ENCODE data around the gene CENPV. TPM values are rescaled to one million over a fixed set of nuclear protein-coding genes. Genes with fewer than 3 reads are reported as not detected.
"Not testable (repeated sequence)": the region's sequence is repeated elsewhere in the genome, so short reads cannot be mapped to it uniquely, and the experiment has no call there.

CENPV gene
- total RNA-seq = 9.0 TPM
- 42.3 TPM for polyA plus RNA-seq (ENCODE audit: insufficient read depth, low read depth, low replicate concordance)
- long read RNA-seq, donor 1, transcript CENPV-202 (2 exons, 554 nt) = minor isoform, 5 of 527 reads
- long read RNA-seq, donor 1, transcript CENPV-201 (5 exons, 1,165 nt) = major isoform, 17 of 527 reads
- long read RNA-seq, donor 1, partial matches to known transcripts = 299 of 527 reads
- long read RNA-seq, donor 1, other reads (novel, unspliced or antisense) = 202 of 527 reads
- long read RNA-seq, donor 2, transcript CENPV-201 (5 exons, 1,165 nt) = major isoform, 8 of 875 reads
- long read RNA-seq, donor 2, partial matches to known transcripts = 589 of 875 reads
- long read RNA-seq, donor 2, other reads (novel, unspliced or antisense) = 273 of 875 reads
- long read RNA-seq, donor 3, transcript CENPV-201 (5 exons, 1,165 nt) = major isoform, 15 of 1,160 reads
- long read RNA-seq, donor 3, partial matches to known transcripts = 788 of 1,160 reads
- long read RNA-seq, donor 3, other reads (novel, unspliced or antisense) = 352 of 1,160 reads
- long read RNA-seq, donor 4, transcript CENPV-201 (5 exons, 1,165 nt) = major isoform, 18 of 1,524 reads
- long read RNA-seq, donor 4, partial matches to known transcripts = 1,330 of 1,524 reads
- long read RNA-seq, donor 4, other reads (novel, unspliced or antisense) = 172 of 1,524 reads
- long read RNA-seq, donor 5, partial matches to known transcripts = 0 of 1 reads
- long read RNA-seq, donor 5, other reads (novel, unspliced or antisense) = 0 of 1 reads
- long read RNA-seq, donor 6, transcript CENPV-201 (5 exons, 1,165 nt) = major isoform, 17 of 1,748 reads
- long read RNA-seq, donor 6, partial matches to known transcripts = 1,249 of 1,748 reads
- long read RNA-seq, donor 6, other reads (novel, unspliced or antisense) = 480 of 1,748 reads
- long read RNA-seq, donor 7, transcript CENPV-201 (5 exons, 1,165 nt) = major isoform, 5 of 10 reads
- long read RNA-seq, donor 7, partial matches to known transcripts = 0 of 10 reads
- long read RNA-seq, donor 7, other reads (novel, unspliced or antisense) = 4 of 10 reads
- long read RNA-seq, donor 8, transcript CENPV-201 (5 exons, 1,165 nt) = major isoform, 23 of 676 reads
- long read RNA-seq, donor 8, partial matches to known transcripts = 450 of 676 reads
- long read RNA-seq, donor 8, other reads (novel, unspliced or antisense) = 194 of 676 reads
- long read RNA-seq, donor 9, transcript CENPV-201 (5 exons, 1,165 nt) = major isoform, 19 of 21 reads
- long read RNA-seq, donor 9, partial matches to known transcripts = 0 of 21 reads
- long read RNA-seq, donor 9, other reads (novel, unspliced or antisense) = 0 of 21 reads
- long read RNA-seq, donor 10, transcript CENPV-201 (5 exons, 1,165 nt) = major isoform, 15 of 2,715 reads
- long read RNA-seq, donor 10, partial matches to known transcripts = 2,408 of 2,715 reads
- long read RNA-seq, donor 10, other reads (novel, unspliced or antisense) = 286 of 2,715 reads

DNA sequence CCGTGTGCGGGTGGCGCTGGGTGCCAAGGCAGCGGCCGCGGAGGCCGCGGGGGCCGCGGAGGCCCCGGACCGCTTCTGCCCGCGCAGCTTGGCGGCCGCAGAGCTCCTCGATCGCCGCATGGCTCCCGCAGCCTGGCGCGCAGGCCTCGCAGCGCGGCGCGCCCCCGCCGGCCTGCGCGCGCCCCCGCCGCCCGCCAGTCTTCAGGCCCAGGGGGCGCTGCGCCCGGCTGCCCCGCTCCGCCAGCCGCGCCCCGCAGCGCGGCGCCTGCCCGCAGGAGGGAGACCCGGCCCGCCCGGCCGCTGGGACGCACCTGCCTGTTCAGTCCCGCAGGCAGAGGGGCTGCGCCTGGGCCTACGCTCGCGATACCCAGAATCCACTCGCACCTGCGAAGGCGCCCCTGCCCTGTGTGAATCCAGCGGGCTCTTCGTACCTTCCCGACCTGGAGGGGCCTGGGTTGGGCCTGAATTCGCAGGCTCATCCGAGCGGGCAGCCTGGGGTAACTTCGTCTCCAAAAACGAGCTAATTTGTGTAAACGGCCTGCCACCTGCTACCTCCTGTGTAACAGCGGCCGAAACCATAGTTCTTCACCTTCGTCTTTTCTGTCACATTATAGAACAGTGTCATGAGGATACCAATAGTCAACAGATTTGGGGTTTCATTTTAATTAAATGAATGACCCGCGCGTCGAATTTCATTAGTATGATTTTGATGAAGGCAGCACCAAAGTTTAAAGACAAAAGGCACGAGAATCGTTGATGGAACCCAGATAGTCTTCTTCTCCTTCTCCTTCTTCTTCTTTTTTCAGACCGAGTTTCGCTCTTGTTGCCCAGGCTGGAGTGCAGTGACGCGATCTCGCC, at the start of gene CENPV:
Gene CENPV, minus strand, starts transcription at position 153 of the 858 bp plus-strand sequence. Its CDS starts 33 bp downstream, at position 120.
- FAIRE-seq (no peak), DNase-seq (peak; percentile 62 to 82 (median 72))
- Histone ChIP-seq H3K36me3 (ENCODE audit: control insufficient read depth in 2 of 3, insufficient read depth in 3 of 3, low read length in 3 of 3) (peaks cover 0 to 3% (median 0%) of the 10 kb centered on the region in 3 donors), H3K9me3 (ENCODE audit: control insufficient read depth in 2 of 3, insufficient read depth in 1 of 3, low read length in 3 of 3) (no peaks in the 10 kb centered on the region), H3K9ac (ENCODE audit: low read length in 3 of 3) (peak within 1 kb of the TSS; percentile 55 to 60 (median 55)), H3K4me3 (ENCODE audit: low read length in 3 of 3) (peak within 1 kb of the TSS; percentile 65 to 74 (median 73)), H3K27ac (ENCODE audit: low read depth in 2 of 2, low read length in 2 of 2) (no peak within 1 kb of the TSS), H3K27me3 (ENCODE audit: control insufficient read depth, insufficient read depth, low read length) (no peaks in the 10 kb centered on the region), H3K4me1 (ENCODE audit: control insufficient read depth in 2 of 3, insufficient read depth in 2 of 3, low read depth in 1 of 3, low read length in 3 of 3) (peaks cover 0 to 2% (median 0%) of the 10 kb centered on the region in 3 donors)
- TF ChIP-seq, protein P1, sequence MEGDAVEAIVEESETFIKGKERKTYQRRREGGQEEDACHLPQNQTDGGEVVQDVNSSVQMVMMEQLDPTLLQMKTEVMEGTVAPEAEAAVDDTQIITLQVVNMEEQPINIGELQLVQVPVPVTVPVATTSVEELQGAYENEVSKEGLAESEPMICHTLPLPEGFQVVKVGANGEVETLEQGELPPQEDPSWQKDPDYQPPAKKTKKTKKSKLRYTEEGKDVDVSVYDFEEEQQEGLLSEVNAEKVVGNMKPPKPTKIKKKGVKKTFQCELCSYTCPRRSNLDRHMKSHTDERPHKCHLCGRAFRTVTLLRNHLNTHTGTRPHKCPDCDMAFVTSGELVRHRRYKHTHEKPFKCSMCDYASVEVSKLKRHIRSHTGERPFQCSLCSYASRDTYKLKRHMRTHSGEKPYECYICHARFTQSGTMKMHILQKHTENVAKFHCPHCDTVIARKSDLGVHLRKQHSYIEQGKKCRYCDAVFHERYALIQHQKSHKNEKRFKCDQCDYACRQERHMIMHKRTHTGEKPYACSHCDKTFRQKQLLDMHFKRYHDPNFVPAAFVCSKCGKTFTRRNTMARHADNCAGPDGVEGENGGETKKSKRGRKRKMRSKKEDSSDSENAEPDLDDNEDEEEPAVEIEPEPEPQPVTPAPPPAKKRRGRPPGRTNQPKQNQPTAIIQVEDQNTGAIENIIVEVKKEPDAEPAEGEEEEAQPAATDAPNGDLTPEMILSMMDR (IDR thresholded peaks at IDR 0.05; ENCODE audit: borderline replicate concordance, extremely low read depth, insufficient read depth) = peak; percentile 28
- intact Hi-C loops (cut with DNase I) = no loop called here

- Histone ChIP-seq H3K9ac (ENCODE audit: low read length in 3 of 3) (no peak overlapping the region), H3K9me3 (ENCODE audit: control insufficient read depth in 2 of 3, insufficient read depth in 1 of 3, low read length in 3 of 3) (no peaks in the 10 kb centered on the region), H3K4me3 (ENCODE audit: low read length in 3 of 3) (no peak overlapping the region), H3K36me3 (ENCODE audit: control insufficient read depth in 2 of 3, insufficient read depth in 3 of 3, low read length in 3 of 3) (no peaks in the 10 kb centered on the region), H3K27me3 (ENCODE audit: control insufficient read depth, insufficient read depth, low read length) (no peaks in the 10 kb centered on the region), H3K27ac (ENCODE audit: low read depth in 2 of 2, low read length in 2 of 2) (no peak overlapping the region), H3K4me1 (ENCODE audit: control insufficient read depth in 2 of 3, insufficient read depth in 2 of 3, low read depth in 1 of 3, low read length in 3 of 3) (no peaks in the 10 kb centered on the region)
- intact Hi-C loops (cut with DNase I) = no loop called here
- TF ChIP-seq, protein P1 (IDR thresholded peaks at IDR 0.05; ENCODE audit: borderline replicate concordance, extremely low read depth, insufficient read depth) = no peak
- DNase-seq = peak in 3 of 5 donors; percentile 29 to 40 (median 29)
- FAIRE-seq = no peak
Observed at GRCh38 chr17:16398270-16399267, 45.3 kb upstream of the CENPV start.

- H3K9ac ChIP-seq (ENCODE audit: low read length in 3 of 3); intact Hi-C loops (cut with DNase I); H3K9me3 ChIP-seq (ENCODE audit: control insufficient read depth in 2 of 3, insufficient read depth in 1 of 3, low read length in 3 of 3); H3K4me3 ChIP-seq (ENCODE audit: low read length in 3 of 3); FAIRE-seq; H3K27ac ChIP-seq (ENCODE audit: low read depth in 2 of 2, low read length in 2 of 2); H3K4me1 ChIP-seq (ENCODE audit: control insufficient read depth in 2 of 3, insufficient read depth in 2 of 3, low read depth in 1 of 3, low read length in 3 of 3); H3K36me3 ChIP-seq (ENCODE audit: control insufficient read depth in 2 of 3, insufficient read depth in 3 of 3, low read length in 3 of 3); H3K27me3 ChIP-seq (ENCODE audit: control insufficient read depth, insufficient read depth, low read length): not testable (repeated sequence)
- DNase-seq = peak in 1 of 5 donors; percentile 4
Observed at GRCh38 chr17:16396693-16397092, 43.4 kb upstream of the CENPV start.

- H3K27ac ChIP-seq (ENCODE audit: low read depth in 2 of 2, low read length in 2 of 2); H3K27me3 ChIP-seq (ENCODE audit: control insufficient read depth, insufficient read depth, low read length); H3K9ac ChIP-seq (ENCODE audit: low read length in 3 of 3); H3K9me3 ChIP-seq (ENCODE audit: control insufficient read depth in 2 of 3, insufficient read depth in 1 of 3, low read length in 3 of 3); H3K4me1 ChIP-seq (ENCODE audit: control insufficient read depth in 2 of 3, insufficient read depth in 2 of 3, low read depth in 1 of 3, low read length in 3 of 3); H3K4me3 ChIP-seq (ENCODE audit: low read length in 3 of 3); intact Hi-C loops (cut with DNase I); H3K36me3 ChIP-seq (ENCODE audit: control insufficient read depth in 2 of 3, insufficient read depth in 3 of 3, low read length in 3 of 3); FAIRE-seq: not testable (repeated sequence)
- DNase-seq = peak in 1 of 5 donors; percentile 10
Observed at GRCh38 chr17:16395887-16396286, 42.6 kb upstream of the CENPV start.

DNA sequence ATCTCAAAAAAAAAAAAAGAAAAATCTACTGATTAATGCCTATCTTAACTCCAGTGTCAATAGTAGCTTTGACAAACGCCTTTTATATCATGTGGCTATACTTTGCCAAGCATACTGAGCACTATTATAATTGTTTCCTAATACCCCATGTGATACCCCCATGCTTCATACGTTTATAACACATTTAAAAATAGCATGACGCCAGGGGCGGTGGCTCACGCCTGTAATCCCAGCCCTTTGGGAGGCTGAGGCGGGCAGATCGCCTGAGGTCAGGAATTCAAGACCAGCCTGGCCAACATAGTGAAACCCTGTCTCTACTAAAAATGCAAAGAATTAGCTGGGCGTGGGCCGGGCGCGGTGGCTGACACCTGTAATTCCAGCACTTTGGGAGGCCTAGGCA, 39.2 kb upstream of the CENPV start:
- H3K4me3 ChIP-seq (ENCODE audit: low read length in 3 of 3); H3K27ac ChIP-seq (ENCODE audit: low read depth in 2 of 2, low read length in 2 of 2): not testable (repeated sequence)

More for the DNA sequence above, 39.2 kb upstream of the CENPV start:
- DNase-seq = peak in 1 of 5 donors; percentile 26
- H3K27me3 ChIP-seq (ENCODE audit: control insufficient read depth, insufficient read depth, low read length); FAIRE-seq; H3K4me1 ChIP-seq (ENCODE audit: control insufficient read depth in 2 of 3, insufficient read depth in 2 of 3, low read depth in 1 of 3, low read length in 3 of 3); H3K36me3 ChIP-seq (ENCODE audit: control insufficient read depth in 2 of 3, insufficient read depth in 3 of 3, low read length in 3 of 3); H3K9ac ChIP-seq (ENCODE audit: low read length in 3 of 3); intact Hi-C loops (cut with DNase I); H3K9me3 ChIP-seq (ENCODE audit: control insufficient read depth in 2 of 3, insufficient read depth in 1 of 3, low read length in 3 of 3): not testable (repeated sequence)

Measured in kidney (tissue), 22 donors.